ENCODE measurements around the gene TCTN2. TPM values are rescaled to one million over a fixed set of nuclear protein-coding genes. Genes with fewer than 3 reads are reported as not detected.

TCTN2 gene
- total and polyA plus RNA-seq, 10 of the 15 experiments (the other 5 are each of a cell fraction or from before 2014, with no cell fraction given): 0.55 to 5.5 (median 3.3) TPM

DNA sequence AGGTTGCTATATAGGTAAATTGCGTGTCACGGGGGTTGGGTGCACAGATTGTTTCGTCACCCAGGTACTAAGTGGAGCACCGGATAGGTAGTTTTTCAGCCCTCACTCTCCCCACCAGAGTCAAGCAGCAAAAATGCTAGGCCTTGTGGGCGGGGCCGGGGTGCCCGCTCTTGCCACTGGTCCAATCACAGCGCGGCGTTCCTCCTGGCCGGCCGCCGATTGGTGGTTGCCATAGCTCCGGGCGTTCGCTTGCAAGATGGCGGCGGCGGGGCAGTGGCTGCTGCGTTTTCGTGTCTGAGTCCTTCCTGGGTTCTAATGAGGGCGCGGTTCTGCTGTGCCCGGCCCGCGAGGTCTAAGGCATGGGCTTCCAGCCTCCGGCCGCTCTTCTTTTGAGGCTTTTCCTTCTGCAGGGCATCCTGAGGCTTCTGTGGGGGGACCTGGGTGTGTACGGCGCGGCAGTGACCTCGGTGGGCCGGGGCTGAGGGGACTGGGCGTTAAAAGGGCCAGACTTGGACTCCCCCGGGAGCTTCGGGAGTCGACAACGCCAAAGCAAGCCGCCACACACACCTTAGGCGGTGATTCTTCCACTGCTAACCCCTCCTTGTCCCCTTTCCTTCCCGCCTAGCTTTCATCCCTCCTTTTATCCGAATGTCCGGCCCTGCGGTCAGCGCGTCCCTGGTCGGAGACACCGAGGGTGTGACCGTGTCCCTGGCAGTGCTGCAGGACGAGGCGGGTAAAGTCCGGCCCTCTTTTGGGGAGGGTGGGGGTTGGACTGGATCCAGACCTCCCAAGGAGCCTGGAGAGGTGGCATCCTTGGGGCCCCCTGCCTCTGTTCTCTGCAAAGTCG, at the start of gene TCTN2 (continued):
- TF ChIP-seq, protein P1, sequence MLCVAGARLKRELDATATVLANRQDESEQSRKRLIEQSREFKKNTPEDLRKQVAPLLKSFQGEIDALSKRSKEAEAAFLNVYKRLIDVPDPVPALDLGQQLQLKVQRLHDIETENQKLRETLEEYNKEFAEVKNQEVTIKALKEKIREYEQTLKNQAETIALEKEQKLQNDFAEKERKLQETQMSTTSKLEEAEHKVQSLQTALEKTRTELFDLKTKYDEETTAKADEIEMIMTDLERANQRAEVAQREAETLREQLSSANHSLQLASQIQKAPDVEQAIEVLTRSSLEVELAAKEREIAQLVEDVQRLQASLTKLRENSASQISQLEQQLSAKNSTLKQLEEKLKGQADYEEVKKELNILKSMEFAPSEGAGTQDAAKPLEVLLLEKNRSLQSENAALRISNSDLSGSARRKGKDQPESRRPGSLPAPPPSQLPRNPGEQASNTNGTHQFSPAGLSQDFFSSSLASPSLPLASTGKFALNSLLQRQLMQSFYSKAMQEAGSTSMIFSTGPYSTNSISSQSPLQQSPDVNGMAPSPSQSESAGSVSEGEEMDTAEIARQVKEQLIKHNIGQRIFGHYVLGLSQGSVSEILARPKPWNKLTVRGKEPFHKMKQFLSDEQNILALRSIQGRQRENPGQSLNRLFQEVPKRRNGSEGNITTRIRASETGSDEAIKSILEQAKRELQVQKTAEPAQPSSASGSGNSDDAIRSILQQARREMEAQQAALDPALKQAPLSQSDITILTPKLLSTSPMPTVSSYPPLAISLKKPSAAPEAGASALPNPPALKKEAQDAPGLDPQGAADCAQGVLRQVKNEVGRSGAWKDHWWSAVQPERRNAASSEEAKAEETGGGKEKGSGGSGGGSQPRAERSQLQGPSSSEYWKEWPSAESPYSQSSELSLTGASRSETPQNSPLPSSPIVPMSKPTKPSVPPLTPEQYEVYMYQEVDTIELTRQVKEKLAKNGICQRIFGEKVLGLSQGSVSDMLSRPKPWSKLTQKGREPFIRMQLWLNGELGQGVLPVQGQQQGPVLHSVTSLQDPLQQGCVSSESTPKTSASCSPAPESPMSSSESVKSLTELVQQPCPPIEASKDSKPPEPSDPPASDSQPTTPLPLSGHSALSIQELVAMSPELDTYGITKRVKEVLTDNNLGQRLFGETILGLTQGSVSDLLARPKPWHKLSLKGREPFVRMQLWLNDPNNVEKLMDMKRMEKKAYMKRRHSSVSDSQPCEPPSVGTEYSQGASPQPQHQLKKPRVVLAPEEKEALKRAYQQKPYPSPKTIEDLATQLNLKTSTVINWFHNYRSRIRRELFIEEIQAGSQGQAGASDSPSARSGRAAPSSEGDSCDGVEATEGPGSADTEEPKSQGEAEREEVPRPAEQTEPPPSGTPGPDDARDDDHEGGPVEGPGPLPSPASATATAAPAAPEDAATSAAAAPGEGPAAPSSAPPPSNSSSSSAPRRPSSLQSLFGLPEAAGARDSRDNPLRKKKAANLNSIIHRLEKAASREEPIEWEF (IDR thresholded peaks at IDR 0.05; ENCODE audit: insufficient replicate concordance, low read depth, low read length): no peak
- no peak for TF ChIP-seq PML (IDR thresholded peaks at IDR 0.05; ENCODE audit: low read length)
- peak; percentile 49; the same call in 1 of the 2 replicates for TF ChIP-seq CHD2 (IDR thresholded peaks at IDR 0.05; ENCODE audit: borderline replicate concordance, low read depth, low read length)
- TF ChIP-seq, protein P2, sequence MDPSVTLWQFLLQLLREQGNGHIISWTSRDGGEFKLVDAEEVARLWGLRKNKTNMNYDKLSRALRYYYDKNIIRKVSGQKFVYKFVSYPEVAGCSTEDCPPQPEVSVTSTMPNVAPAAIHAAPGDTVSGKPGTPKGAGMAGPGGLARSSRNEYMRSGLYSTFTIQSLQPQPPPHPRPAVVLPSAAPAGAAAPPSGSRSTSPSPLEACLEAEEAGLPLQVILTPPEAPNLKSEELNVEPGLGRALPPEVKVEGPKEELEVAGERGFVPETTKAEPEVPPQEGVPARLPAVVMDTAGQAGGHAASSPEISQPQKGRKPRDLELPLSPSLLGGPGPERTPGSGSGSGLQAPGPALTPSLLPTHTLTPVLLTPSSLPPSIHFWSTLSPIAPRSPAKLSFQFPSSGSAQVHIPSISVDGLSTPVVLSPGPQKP (IDR thresholded peaks at IDR 0.05; ENCODE audit: low read depth, low read length): no peak
- peak; percentile 70; the same call in 1 of the 2 replicates for TF ChIP-seq RB1 (IDR thresholded peaks at IDR 0.05; ENCODE audit: borderline replicate concordance)
- 0 out of 2 replicates have a peak, but pooled peaks have one; percentile 19 for TF ChIP-seq STAT1 (conservative IDR thresholded peaks at IDR 0.05)
- peak; percentile 40 for TF ChIP-seq FOS (IDR thresholded peaks at IDR 0.05; ENCODE audit: borderline replicate concordance, extremely low read depth, insufficient read length)
- TF ChIP-seq NFYB (IDR thresholded peaks at IDR 0.05; ENCODE audit: insufficient read depth, low read depth, low read length): peak; percentile 87
- TF ChIP-seq, protein P3, sequence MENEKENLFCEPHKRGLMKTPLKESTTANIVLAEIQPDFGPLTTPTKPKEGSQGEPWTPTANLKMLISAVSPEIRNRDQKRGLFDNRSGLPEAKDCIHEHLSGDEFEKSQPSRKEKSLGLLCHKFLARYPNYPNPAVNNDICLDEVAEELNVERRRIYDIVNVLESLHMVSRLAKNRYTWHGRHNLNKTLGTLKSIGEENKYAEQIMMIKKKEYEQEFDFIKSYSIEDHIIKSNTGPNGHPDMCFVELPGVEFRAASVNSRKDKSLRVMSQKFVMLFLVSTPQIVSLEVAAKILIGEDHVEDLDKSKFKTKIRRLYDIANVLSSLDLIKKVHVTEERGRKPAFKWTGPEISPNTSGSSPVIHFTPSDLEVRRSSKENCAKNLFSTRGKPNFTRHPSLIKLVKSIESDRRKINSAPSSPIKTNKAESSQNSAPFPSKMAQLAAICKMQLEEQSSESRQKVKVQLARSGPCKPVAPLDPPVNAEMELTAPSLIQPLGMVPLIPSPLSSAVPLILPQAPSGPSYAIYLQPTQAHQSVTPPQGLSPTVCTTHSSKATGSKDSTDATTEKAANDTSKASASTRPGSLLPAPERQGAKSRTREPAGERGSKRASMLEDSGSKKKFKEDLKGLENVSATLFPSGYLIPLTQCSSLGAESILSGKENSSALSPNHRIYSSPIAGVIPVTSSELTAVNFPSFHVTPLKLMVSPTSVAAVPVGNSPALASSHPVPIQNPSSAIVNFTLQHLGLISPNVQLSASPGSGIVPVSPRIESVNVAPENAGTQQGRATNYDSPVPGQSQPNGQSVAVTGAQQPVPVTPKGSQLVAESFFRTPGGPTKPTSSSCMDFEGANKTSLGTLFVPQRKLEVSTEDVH (IDR thresholded peaks at IDR 0.05; ENCODE audit: low read depth, partially characterized antibody): no peak
- TF ChIP-seq LARP7 (IDR thresholded peaks at IDR 0.05): peak; percentile 60; the same call in 1 of the 2 replicates
- peak; percentile 94 for TF ChIP-seq BMI1 (IDR thresholded peaks at IDR 0.05; ENCODE audit: borderline replicate concordance)
- TF ChIP-seq, protein P4, sequence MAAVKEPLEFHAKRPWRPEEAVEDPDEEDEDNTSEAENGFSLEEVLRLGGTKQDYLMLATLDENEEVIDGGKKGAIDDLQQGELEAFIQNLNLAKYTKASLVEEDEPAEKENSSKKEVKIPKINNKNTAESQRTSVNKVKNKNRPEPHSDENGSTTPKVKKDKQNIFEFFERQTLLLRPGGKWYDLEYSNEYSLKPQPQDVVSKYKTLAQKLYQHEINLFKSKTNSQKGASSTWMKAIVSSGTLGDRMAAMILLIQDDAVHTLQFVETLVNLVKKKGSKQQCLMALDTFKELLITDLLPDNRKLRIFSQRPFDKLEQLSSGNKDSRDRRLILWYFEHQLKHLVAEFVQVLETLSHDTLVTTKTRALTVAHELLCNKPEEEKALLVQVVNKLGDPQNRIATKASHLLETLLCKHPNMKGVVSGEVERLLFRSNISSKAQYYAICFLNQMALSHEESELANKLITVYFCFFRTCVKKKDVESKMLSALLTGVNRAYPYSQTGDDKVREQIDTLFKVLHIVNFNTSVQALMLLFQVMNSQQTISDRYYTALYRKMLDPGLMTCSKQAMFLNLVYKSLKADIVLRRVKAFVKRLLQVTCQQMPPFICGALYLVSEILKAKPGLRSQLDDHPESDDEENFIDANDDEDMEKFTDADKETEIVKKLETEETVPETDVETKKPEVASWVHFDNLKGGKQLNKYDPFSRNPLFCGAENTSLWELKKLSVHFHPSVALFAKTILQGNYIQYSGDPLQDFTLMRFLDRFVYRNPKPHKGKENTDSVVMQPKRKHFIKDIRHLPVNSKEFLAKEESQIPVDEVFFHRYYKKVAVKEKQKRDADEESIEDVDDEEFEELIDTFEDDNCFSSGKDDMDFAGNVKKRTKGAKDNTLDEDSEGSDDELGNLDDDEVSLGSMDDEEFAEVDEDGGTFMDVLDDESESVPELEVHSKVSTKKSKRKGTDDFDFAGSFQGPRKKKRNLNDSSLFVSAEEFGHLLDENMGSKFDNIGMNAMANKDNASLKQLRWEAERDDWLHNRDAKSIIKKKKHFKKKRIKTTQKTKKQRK (IDR thresholded peaks at IDR 0.05; ENCODE audit: low read depth, low read length): no peak
